GM12874 (cell line): ENCODE measurements around the gene KIAA0825.

ENCODE experiments used
- TF ChIP-seq, protein P1 (sequence below): IDR thresholded peaks from 2 replicates; pipeline ENCODE4 v1.5.1; 2011; ENCODE audit warnings: low read depth, mild to moderate bottlenecking, control low read depth, low read length, moderate library complexity; ENCODE audit not compliant: insufficient read depth

The KIAA0825 gene

DNA sequence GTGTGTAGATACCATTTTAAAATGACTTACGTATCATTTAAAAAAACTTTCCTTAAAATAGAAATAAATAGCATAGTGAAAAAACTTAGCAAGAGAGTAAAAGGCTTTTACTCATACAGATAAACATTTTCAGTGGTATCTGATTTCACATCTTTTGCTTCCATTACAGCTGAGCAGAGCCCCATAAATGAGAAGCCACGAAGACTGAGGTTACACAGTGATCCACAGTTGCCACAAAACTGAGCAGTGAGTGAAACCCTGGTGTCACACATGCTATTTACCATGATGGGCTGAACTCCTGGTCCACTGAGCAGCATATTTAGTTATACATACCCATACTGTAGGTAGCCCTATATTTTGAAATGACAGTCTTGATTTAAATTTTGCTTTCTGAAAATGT is 401.2 kb downstream of the KIAA0825 start:
- TF ChIP-seq, protein P1, sequence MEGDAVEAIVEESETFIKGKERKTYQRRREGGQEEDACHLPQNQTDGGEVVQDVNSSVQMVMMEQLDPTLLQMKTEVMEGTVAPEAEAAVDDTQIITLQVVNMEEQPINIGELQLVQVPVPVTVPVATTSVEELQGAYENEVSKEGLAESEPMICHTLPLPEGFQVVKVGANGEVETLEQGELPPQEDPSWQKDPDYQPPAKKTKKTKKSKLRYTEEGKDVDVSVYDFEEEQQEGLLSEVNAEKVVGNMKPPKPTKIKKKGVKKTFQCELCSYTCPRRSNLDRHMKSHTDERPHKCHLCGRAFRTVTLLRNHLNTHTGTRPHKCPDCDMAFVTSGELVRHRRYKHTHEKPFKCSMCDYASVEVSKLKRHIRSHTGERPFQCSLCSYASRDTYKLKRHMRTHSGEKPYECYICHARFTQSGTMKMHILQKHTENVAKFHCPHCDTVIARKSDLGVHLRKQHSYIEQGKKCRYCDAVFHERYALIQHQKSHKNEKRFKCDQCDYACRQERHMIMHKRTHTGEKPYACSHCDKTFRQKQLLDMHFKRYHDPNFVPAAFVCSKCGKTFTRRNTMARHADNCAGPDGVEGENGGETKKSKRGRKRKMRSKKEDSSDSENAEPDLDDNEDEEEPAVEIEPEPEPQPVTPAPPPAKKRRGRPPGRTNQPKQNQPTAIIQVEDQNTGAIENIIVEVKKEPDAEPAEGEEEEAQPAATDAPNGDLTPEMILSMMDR = no peak

DNA sequence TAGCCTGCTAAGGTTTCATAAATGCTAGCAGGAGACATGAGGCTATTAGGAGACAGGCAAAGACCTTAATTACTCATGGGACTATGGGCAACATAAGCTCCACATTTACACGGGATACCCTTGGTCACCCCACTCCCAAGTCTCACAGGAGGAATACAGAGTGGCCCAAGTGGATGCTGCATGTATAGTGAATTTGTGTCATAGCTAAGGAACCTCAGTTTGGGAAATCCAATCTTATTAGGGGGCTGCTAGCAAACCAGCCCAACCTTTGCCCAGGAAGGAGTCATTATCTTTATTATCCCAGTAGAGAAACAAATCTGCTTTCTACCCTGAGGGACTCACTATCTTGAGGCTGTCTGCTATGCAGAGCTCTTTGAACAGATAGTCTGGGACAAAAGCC is 405.9 kb downstream of the KIAA0825 start:
- TF ChIP-seq, protein P1 = no peak

DNA sequence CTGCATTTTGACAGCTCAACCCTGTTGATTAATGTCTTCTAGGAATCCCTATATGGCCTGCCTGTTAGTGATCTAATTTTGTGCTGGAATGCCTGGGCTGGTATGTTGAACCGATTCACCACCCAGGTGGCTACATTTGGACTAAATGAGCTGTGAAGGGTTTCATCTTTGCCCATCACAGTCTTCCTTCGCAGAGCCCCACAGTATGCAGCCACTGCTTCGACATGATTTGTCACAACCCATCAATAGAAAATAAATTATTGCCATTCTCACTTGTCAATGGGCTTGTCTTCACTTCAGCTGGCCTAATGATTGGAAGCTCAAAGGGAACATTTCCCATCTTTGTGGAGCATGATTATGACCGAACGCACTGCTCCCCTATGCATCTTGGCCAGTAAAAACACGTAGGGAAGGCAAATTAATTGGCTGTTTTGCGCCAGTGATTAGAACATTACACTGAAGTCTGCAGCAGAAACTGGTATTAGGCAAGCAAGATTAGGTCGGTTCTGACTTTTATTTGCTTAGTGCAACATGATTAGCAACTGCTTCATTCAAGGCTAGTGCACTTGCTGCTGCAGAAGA is 408.5 kb downstream of the KIAA0825 start:
- TF ChIP-seq, protein P1 = no peak

DNA sequence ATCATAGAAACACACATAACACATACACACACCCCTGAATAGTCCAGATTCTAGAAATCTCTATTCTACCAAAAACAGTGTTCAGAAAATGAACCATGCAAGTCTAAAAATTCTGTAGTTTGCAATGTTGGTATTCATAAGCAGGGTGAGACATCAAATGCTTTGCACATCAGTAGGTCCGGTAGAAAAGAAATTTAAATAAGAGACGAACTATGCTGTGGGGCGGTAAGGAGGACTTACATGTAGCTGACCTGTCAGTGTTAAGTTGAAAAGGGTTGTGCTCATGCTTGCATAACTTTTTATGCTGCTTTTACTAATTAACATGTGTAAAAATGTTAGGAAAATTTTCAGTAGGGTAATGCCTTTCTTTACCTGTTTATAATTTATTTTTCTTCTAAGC is 409.1 kb downstream of the KIAA0825 start:
- TF ChIP-seq, protein P1 = no peak

DNA sequence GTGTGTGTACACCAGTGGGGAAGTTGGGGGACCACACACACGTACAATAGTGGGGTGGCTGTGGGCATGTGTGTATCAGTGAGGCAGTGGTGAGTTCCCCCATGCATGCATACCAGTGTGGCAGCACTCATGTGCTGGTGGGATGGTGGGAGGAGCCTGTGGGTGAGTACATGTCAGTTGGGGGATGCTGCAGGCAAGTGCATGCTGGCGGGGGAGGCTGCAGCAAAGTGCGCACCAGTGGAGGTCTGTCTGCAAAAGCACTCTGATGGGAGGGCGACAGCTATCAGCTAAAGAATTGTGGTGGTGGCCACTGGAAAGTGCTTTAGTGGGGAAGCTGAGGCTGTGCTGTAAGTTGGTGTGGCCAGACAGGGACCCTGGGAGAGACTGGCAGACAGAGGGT is 418.8 kb downstream of the KIAA0825 start:
- TF ChIP-seq, protein P1 = no peak

DNA sequence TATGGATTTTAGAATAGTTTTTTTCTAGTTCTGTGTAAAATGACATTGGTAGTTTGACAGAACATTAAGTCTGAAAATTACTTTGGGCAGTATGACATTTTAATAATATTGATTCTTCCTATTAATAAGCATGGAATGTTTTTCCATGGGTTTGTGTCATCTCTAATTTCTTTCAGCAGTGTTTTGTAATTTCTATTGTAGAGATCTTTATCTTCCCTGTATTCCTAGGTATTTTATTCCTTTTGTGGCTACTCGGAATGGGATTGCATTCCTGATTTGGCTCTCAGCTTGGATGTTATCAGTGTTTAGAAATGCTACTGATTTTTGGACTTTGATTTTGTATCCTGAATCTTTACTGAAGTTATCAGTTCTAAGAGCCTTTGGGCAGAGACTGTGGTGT is 420.4 kb downstream of the KIAA0825 start:
- TF ChIP-seq, protein P1 = no peak

DNA sequence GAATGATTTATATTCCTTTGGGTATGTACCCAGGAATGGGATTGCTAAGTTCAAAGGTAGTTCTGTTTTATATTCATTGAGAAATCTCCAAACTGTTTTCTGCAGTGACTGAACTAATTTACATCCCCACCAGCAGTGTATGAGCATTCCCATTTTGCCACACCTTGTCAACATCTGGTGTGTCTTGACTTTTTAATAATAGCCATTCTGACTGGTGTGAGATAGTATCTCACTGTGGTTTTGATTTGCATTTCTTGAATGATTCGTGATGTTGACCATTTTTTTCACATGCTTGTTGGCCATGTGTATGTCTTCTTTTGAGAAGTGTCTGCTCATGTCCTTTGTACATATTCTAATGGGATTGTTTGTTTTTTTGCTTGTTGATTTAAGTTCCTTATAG is 421.5 kb downstream of the KIAA0825 start:
- TF ChIP-seq, protein P1 = no peak
